Stimulated activated CD4-positive, alpha-beta T cell treated with anti-CD3 and anti-CD28 coated beads, TNF-alpha, amount 100 ng/mL, for 1 hour (primary cell): ENCODE results near the gene PCDH20.
"Not testable (repeated sequence)": the region's sequence is repeated elsewhere in the genome, so short reads cannot be mapped to it uniquely, and the experiment has no call there.

Experiments used
- DNase-seq, 3 donors: peaks; one replicate each; pipeline ENCODE4 v3.0.0-alpha.2; 2020; ENCODE audit warnings: low read depth in 3 of 3, low spot score in 1 of 3

Gene PCDH20, protein sequence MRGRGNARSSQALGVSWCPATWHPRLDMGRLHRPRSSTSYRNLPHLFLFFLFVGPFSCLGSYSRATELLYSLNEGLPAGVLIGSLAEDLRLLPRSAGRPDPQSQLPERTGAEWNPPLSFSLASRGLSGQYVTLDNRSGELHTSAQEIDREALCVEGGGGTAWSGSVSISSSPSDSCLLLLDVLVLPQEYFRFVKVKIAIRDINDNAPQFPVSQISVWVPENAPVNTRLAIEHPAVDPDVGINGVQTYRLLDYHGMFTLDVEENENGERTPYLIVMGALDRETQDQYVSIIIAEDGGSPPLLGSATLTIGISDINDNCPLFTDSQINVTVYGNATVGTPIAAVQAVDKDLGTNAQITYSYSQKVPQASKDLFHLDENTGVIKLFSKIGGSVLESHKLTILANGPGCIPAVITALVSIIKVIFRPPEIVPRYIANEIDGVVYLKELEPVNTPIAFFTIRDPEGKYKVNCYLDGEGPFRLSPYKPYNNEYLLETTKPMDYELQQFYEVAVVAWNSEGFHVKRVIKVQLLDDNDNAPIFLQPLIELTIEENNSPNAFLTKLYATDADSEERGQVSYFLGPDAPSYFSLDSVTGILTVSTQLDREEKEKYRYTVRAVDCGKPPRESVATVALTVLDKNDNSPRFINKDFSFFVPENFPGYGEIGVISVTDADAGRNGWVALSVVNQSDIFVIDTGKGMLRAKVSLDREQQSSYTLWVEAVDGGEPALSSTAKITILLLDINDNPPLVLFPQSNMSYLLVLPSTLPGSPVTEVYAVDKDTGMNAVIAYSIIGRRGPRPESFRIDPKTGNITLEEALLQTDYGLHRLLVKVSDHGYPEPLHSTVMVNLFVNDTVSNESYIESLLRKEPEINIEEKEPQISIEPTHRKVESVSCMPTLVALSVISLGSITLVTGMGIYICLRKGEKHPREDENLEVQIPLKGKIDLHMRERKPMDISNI

GRCh38 chr13:61415749-61416148, at the start of gene PCDH20:
TSS of gene PCDH20 (minus strand) at chr13:61415849. CDS start at chr13:61415158, 691 bp downstream.
- no peak for DNase-seq

DNA sequence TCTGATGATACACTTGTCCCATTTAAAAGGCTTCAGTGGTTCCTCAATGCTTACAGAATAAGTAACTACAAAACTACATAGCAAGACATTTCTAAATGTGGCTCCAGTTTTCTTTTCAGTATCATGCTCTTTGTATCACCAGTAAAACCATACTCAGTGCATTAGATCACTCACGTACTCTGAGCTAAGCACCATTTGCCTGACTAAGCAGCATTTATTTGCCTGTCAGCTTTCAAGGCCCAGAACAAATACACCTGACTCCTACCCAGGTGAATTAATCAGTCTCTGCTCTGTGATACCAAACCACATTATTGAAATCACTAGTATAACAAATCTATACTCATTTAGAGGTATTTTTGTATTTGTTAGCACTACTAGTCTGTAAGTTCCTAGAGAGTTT, 47.4 kb upstream of the PCDH20 start:
- DNase-seq, result no peak

GRCh38 chr13:61453121-61453520, 37.5 kb upstream of the PCDH20 start:
- DNase-seq, result no peak

- DNase-seq, result no peak
Observed at GRCh38 chr13:61432029-61432428, 16.4 kb upstream of the PCDH20 start.

DNA sequence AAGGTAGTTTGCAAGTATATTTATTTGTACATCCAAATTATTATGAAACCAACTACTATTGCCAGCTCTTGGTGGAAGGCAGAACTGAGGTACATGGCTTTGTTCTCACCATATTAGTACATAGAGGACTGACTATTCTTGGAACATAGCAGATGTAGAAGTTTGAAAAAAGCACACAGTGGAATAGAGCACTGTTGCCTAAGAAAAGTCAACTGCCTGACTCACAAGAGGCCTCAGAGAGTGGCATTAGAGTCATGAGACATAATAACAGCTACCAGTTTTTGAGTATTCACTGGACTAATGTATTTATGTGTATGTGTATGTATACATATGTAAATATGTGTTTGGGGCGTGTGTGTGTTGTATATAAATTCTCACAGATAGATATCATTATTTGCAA, 8.3 kb upstream of the PCDH20 start:
- no peak for DNase-seq

GRCh38 chr13:61417086-61417570, 1.5 kb upstream of the PCDH20 start:
- no peak for DNase-seq

DNA sequence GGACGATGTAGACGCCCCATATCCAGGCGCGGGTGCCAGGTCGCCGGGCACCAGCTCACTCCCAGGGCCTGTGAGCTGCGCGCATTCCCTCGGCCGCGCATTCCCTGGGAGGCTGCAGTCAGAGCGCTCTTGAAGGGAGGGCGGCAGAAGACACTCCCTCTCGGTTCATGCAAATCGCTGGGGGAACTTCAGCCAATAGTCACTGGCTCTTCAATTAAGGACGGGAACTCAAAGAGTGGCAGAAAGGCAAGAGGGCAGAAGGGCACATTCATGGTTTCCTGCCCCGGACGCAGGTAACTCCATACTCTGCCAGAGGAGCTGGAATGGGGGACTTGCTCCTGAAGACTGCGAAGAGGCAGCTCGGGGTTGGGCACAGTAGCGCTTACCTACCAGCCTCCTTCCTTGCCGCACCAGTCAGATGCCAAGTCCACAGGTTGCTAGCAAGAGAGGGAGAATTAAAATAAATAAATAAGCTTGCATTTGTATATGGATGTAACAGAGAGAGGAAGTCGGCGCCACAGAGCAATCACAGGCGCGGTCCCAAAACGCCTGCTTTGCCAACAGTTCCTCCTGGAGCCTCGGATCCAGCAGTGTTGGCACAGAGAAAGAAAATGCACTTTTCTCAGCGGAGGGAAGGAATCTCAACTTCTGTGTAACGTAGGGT, 459 bp downstream of the PCDH20 start:
- no peak for DNase-seq

DNA sequence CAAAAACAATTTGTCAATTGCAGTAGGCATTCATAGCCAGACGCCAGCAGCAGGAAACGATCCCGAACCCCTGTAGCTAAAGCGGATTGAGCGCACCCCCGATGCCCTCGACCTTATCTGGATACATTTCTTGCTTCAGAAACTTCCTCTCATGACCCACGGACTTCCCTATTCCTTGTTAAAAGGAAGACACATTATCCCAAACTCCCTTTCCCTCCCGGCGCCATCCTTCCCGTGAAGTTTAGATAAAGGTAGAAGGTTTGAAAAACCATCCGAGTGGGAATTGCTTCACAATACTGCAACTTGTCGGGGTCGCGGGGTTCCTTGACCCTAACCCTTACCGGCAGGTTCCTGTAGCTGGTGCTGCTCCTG, 977 bp downstream of the PCDH20 start:
- DNase-seq, result no peak

GRCh38 chr13:61413572-61414535, 1.8 kb downstream of the PCDH20 start:
- DNase-seq, result no peak

- DNase-seq, result no peak
Observed at GRCh38 chr13:61410669-61411297, 4.9 kb downstream of the PCDH20 start.

GRCh38 chr13:61410266-61410665, 5.4 kb downstream of the PCDH20 start:
- no peak for DNase-seq

DNA sequence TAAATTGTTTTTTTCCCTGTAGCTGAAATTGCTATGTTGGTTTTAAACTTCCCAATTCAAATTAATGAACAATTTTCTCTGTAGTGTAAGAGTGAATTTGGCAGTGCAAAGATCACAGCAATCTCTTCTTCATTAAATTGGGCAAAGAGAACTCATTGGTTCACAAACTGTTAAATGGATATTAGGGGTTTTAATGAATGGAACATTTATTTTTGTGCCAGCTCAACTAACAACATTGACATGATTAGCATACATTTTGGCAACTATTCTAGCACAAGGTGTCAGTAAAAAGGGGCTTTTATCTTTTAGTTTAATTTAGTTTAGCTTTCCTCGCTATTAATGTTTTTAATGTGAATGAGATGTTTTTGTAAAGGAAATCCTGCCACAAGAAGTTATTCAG, 7.1 kb downstream of the PCDH20 start:
- DNase-seq, result no peak

DNA sequence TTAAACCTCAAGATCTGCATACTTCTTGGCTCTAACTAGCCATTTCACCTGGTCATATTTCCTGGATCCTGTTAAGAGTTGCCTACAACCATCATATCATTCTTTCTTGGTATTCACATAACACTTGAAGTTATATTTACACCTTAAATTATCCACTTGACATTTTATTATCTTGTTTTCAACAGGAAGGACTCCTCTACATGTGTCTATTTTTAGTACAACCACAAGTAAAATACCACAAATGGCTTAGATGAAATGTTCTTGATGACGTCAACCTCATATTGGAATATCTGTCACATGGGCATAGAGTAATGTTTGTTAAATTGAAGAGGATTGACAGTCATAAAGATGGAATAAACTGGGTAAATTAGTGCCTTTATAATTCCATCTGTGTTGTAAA, 9.4 kb downstream of the PCDH20 start:
- DNase-seq, result no peak

- no peak for DNase-seq
Observed at GRCh38 chr13:61396121-61396520, 19.5 kb downstream of the PCDH20 start.

DNA sequence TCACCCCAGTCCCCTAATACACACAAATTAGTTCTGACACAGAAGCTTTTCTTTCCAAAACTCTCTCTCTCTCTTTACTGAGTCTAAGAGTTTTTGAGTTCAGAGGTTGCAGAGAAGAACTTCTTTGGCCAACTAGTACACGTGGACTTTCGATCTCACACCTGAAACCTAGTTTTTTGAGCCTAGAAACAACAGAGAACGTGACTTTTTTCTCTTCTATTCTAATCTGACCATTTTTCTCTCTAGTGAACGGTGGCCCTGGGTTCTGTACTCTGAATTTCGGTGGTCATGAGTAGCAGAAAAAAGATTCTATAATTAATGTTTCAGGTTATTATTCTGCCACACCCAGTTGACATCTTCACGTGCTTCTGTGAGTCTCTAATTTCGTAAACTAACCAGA, 24.2 kb downstream of the PCDH20 start:
- DNase-seq, result no peak

GRCh38 chr13:61387694-61388093, 28.0 kb downstream of the PCDH20 start:
- no peak for DNase-seq

DNA sequence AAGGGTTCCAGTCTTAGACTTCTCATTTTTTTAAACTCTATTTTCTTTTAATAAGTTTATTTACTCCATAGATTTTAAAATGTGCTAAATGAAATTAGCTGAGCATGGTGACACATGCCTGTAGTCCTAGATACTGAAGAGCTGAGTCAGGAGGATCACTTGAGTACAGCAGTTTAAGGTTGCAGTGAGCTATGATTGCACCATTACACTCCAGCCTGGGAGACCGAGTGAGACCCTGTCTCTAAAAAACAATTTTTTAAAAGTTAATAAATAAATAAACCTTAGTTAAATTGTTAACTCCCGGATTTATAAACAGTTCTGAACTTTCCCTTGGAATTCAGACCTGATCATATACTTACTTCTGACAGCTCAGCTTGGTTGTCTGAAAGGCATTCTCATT, 32.5 kb downstream of the PCDH20 start:
- no peak for DNase-seq

GRCh38 chr13:61370520-61370919, 45.1 kb downstream of the PCDH20 start:
- DNase-seq, result no peak

DNA sequence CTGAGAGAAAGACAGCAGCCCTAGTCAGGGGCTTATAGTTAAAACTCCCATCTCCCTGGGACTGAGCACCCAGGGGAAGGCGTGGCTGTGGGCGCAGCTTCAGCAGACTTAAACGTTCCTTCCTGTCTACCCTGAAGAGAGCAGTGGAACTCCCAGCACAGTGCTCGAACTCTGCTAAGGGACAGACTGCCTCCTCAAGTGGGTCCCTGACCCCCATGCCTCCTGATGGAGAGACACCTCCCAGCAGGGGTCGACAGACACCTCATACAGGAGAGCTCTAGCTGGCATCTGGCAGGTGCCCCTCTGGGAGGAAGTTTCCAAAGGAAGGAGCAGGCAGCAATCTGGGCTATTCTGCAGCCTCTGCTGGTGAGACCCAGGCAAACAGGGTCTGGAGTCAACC, 51.0 kb downstream of the PCDH20 start:
- DNase-seq, result not testable (repeated sequence)

GRCh38 chr13:61362522-61362921, 53.1 kb downstream of the PCDH20 start:
- DNase-seq, result no peak
